ENCODE data around the gene EYA2.

DNA sequence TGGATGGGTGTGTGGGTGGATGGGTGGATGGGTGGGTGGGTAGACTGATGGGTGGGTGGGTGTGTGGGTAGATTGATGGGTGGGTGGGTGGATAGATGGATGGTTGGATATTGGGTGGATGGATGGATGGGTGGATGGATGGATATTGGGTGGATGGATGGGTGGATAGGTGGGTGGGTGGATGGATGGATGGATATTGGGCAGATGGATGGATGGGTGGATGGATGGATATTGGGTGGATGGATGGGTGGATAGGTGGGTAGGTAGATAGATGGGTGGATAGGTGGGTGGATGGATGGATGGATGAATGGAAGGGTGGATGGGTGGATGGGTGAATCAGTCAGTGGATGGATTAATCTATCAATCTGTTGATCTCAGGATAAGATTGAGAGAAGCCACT, 284.6 kb downstream of the EYA2 start:
- TF ChIP-seq ZNF70 (CRISPR knock-in tag; IDR thresholded peaks at IDR 0.05): no peak
- no peak for TF ChIP-seq ARNTL (CRISPR knock-in tag; IDR thresholded peaks at IDR 0.05; ENCODE audit: borderline replicate concordance, low read depth)
- TF ChIP-seq TOX (CRISPR knock-in tag; IDR thresholded peaks at IDR 0.05; ENCODE audit: borderline replicate concordance): no peak
- TF ChIP-seq RARB (CRISPR knock-in tag; IDR thresholded peaks at IDR 0.05): no peak
- no peak for TF ChIP-seq OSR1 (CRISPR knock-in tag; IDR thresholded peaks at IDR 0.05)
- TF ChIP-seq, protein P1, sequence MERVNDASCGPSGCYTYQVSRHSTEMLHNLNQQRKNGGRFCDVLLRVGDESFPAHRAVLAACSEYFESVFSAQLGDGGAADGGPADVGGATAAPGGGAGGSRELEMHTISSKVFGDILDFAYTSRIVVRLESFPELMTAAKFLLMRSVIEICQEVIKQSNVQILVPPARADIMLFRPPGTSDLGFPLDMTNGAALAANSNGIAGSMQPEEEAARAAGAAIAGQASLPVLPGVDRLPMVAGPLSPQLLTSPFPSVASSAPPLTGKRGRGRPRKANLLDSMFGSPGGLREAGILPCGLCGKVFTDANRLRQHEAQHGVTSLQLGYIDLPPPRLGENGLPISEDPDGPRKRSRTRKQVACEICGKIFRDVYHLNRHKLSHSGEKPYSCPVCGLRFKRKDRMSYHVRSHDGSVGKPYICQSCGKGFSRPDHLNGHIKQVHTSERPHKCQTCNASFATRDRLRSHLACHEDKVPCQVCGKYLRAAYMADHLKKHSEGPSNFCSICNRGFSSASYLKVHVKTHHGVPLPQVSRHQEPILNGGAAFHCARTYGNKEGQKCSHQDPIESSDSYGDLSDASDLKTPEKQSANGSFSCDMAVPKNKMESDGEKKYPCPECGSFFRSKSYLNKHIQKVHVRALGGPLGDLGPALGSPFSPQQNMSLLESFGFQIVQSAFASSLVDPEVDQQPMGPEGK (CRISPR knock-in tag; IDR thresholded peaks at IDR 0.05; ENCODE audit: borderline replicate concordance): no peak
- TF ChIP-seq, protein P2, sequence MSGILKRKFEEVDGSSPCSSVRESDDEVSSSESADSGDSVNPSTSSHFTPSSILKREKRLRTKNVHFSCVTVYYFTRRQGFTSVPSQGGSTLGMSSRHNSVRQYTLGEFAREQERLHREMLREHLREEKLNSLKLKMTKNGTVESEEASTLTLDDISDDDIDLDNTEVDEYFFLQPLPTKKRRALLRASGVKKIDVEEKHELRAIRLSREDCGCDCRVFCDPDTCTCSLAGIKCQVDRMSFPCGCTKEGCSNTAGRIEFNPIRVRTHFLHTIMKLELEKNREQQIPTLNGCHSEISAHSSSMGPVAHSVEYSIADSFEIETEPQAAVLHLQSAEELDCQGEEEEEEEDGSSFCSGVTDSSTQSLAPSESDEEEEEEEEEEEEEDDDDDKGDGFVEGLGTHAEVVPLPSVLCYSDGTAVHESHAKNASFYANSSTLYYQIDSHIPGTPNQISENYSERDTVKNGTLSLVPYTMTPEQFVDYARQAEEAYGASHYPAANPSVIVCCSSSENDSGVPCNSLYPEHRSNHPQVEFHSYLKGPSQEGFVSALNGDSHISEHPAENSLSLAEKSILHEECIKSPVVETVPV (CRISPR knock-in tag; IDR thresholded peaks at IDR 0.05): no peak
- TF ChIP-seq ISL1 (CRISPR knock-in tag; IDR thresholded peaks at IDR 0.05): no peak
- TF ChIP-seq ZNF565 (CRISPR knock-in tag; conservative IDR thresholded peaks at IDR 0.05; ENCODE audit: low read depth): no peak

All from SK-N-SH treated with all-trans-retinoic acid at 6 μM for 48 hours (cell line).